GM12878 (cell line): ENCODE results near the gene UNC13A. TPM values are rescaled to one million over a fixed set of nuclear protein-coding genes. Genes with fewer than 3 reads are reported as not detected.

Source experiments
- ATAC-seq: fragments of 200-7000 bp; cut with Tn5 transposase; 3 replicates; pipeline ENCODE4 v1.9.1; 2020; ENCODE audit warnings: mild to moderate bottlenecking, moderate library complexity
- BruUV-seq: library from RNA; stranded (reverse); fragments of 400-500 nt; replicated peaks from 2 replicates; lab custom pipeline; 2021; lab: Mats Ljungman, UMichigan
- CTCF ChIA-PET: fragments of 300-600 bp; sonication (Branson Sonifier 250); formaldehyde crosslinking; extraction: SDS; loops from one replicate; lab custom pipeline; 2021; ENCODE audit warnings: inconsistent platforms; lab: Yijun Ruan, JAX
- POLR2A ChIA-PET: fragments of 350-600 bp; formaldehyde crosslinking; extraction: SDS; loops from one replicate; lab custom pipeline; 2021; ENCODE audit warnings: inconsistent platforms; lab: Charles Lee
- RAD21 ChIA-PET: fragments of 300-600 bp; sonication (Branson Sonifier 250); formaldehyde crosslinking; loops from one replicate; lab custom pipeline; 2023; ENCODE audit warnings: antibody characterized with exemption; ENCODE audit not compliant: unreplicated experiment; lab: Charles Lee
- SMC1A ChIA-PET: fragments of 300-600 bp; sonication (Branson Sonifier 250); formaldehyde crosslinking; loops from one replicate; lab custom pipeline; 2023; ENCODE audit not compliant: unreplicated experiment, uncharacterized antibody; lab: Charles Lee
- DNase-seq: peaks from one replicate; pipeline ENCODE4 v3.0.0-alpha.2; 2011; ENCODE audit warnings: low read depth, low spot score
- FAIRE-seq: peaks from 3 replicates; lab custom pipeline; 2011; peaks lifted over from hg19 to GRCh38; lab: Jason Lieb, UNC
- H2AFZ ChIP-seq: 2 replicates; pipeline ENCODE4 v1.6.0; 2011; ENCODE audit warnings: low read depth, low read length, control low read depth; ENCODE audit not compliant: control insufficient read depth
- H3K27ac ChIP-seq: 2 replicates; pipeline ENCODE4 v1.5.1; 2011; ENCODE audit warnings: control low read depth; ENCODE audit not compliant: control insufficient read depth, insufficient read depth
- H3K27me3 ChIP-seq, 2 experiments: replicated peaks in 1 of 2; 2 replicates each; pipeline versions ENCODE4 v1.6.0 to v1.6.1; 2011; ENCODE audit warnings: low read length in 1 of 2; ENCODE audit not compliant: control insufficient read depth in 2 of 2, insufficient read depth in 2 of 2
- H3K36me3 ChIP-seq, 2 experiments: 2 replicates each; pipeline ENCODE4 v1.5.1; 2011; ENCODE audit warnings: low read length in 1 of 2; ENCODE audit not compliant: control insufficient read depth in 2 of 2, insufficient read depth in 2 of 2
- H3K4me1 ChIP-seq: 2 replicates; pipeline ENCODE4 v1.6.1; 2011; ENCODE audit warnings: mild to moderate bottlenecking, low read length, moderate library complexity, mixed read lengths; ENCODE audit not compliant: control insufficient read depth, insufficient read depth
- H3K4me2 ChIP-seq: 2 replicates; pipeline ENCODE4 v1.6.0; 2011; ENCODE audit warnings: control low read depth; ENCODE audit not compliant: control insufficient read depth, insufficient read depth
- H3K4me3 ChIP-seq: fragments of 200-600 bp; sonication (generic); 2 replicates; pipeline ENCODE4 v1.5.1; 2016
- H3K79me2 ChIP-seq: 2 replicates; pipeline ENCODE4 v1.6.0; 2011; ENCODE audit warnings: low read length; ENCODE audit not compliant: control insufficient read depth, insufficient read depth
- H3K9ac ChIP-seq: 2 replicates; pipeline ENCODE4 v1.8.0; 2011; ENCODE audit warnings: low read length, control low read depth, mixed read lengths; ENCODE audit not compliant: control insufficient read depth, insufficient read depth
- H3K9me3 ChIP-seq: replicated peaks from 3 replicates; pipeline ENCODE4 v1.5.1; 2011; ENCODE audit warnings: mild to moderate bottlenecking, low read length; ENCODE audit not compliant: control insufficient read depth, insufficient read depth
- H4K20me1 ChIP-seq: 2 replicates; pipeline ENCODE4 v1.6.0; 2011; ENCODE audit not compliant: control insufficient read depth, insufficient read depth
- BHLHE40 ChIP-seq, 2 experiments: fragments of 450-650 bp in 1 of 2; IDR thresholded peaks; 2 replicates each; pipeline ENCODE4 v1.6.1; 2011 to 2017; ENCODE audit warnings: low read depth in 2 of 2, borderline replicate concordance in 1 of 2, improper control_type of control experiment in 1 of 2, low read length in 1 of 2, mild to moderate bottlenecking in 1 of 2
- CBFB ChIP-seq: IDR thresholded peaks from 2 replicates; pipeline ENCODE4 v1.6.1; 2016; ENCODE audit warnings: antibody characterized with exemption, low read depth
- CHD1 ChIP-seq: IDR thresholded peaks from 2 replicates; pipeline ENCODE4 v1.6.1; 2012; ENCODE audit warnings: low read depth, low read length, improper control_type of control experiment
- DPF2 ChIP-seq: fragments of 450-650 bp; IDR thresholded peaks from 2 replicates; pipeline ENCODE4 v1.6.1; 2017; ENCODE audit warnings: mild to moderate bottlenecking
- EGR1 ChIP-seq, 2 experiments: IDR thresholded peaks; 1 replicate in 1 of 2; 2 replicates in 1 of 2; pipeline ENCODE4 v1.6.1; 2011 to 2012; ENCODE audit warnings: low read depth in 2 of 2, low read length in 2 of 2, borderline replicate concordance in 1 of 2, mild to moderate bottlenecking in 1 of 2, moderate library complexity in 1 of 2
- FOS ChIP-seq: IDR thresholded peaks from 3 replicates; pipeline ENCODE4 v1.6.1; 2011; ENCODE audit warnings: borderline replicate concordance; ENCODE audit not compliant: insufficient read length; ENCODE audit errors: extremely low read depth
- GATAD2B ChIP-seq: fragments of 450-650 bp; conservative IDR thresholded peaks from 2 replicates; pipeline ENCODE4 v1.6.1; 2017; ENCODE audit warnings: low read depth, mild to moderate bottlenecking, moderate library complexity
- IKZF1 ChIP-seq: fragments of 450-650 bp; conservative IDR thresholded peaks from 2 replicates; pipeline ENCODE4 v1.6.1; 2017; ENCODE audit warnings: antibody characterized with exemption, mild to moderate bottlenecking
- MEF2A ChIP-seq: IDR thresholded peaks from 2 replicates; pipeline ENCODE4 v1.6.1; 2011; ENCODE audit warnings: low read depth, mild to moderate bottlenecking, low read length, moderate library complexity; ENCODE audit not compliant: insufficient read depth
- MTA2 ChIP-seq: fragments of 450-650 bp; IDR thresholded peaks from 2 replicates; pipeline ENCODE4 v1.6.1; 2016; ENCODE audit warnings: low read depth, mild to moderate bottlenecking, moderate library complexity
- POLR2A ChIP-seq: IDR thresholded peaks from 2 replicates; pipeline ENCODE4 v1.6.1; 2011; ENCODE audit warnings: low read depth, mild to moderate bottlenecking, low read length
- POLR2AphosphoS2 ChIP-seq: IDR thresholded peaks from 2 replicates; pipeline ENCODE4 v1.6.1; 2011; ENCODE audit warnings: low read depth, mild to moderate bottlenecking, low read length, improper control_type of control experiment, moderate library complexity
- RB1 ChIP-seq: fragments of 450-650 bp; formaldehyde crosslinking; IDR thresholded peaks from 2 replicates; pipeline ENCODE4 v1.6.1; 2017; ENCODE audit warnings: mild to moderate bottlenecking, borderline replicate concordance
- ZSCAN29 ChIP-seq: fragments of 450-650 bp; IDR thresholded peaks from 2 replicates; pipeline ENCODE4 v1.6.1; 2017; ENCODE audit warnings: mild to moderate bottlenecking, moderate library complexity
- WGBS: methylation state at CpG from one replicate; pipeline ENCODE4 v1.1.6; 2016; ENCODE audit warnings: low lambda C conversion rate; ENCODE audit not compliant: insufficient replicate concordance, insufficient coverage; ENCODE audit errors: missing lambda C conversion rate; 5-methylcytosine and 5-hydroxymethylcytosine counted together
- in situ Hi-C: fragments of 300-500 bp; cut with MboI; formaldehyde crosslinking; loops from 9 replicates; pipeline ENCODE4 v1.14.3; 2018; ENCODE audit warnings: mixed read lengths
- intact Hi-C: fragments of 100-400 bp; cut with micrococcal nuclease; formaldehyde crosslinking; loops from one replicate; pipeline ENCODE4 v1.14.2; 2022; ENCODE audit not compliant: unreplicated experiment
- polyA plus RNA-seq, 11 experiments: library from polyadenylated mRNA; depleted of rRNA in 4 of 11; unstranded in 6 of 11; stranded (reverse) in 5 of 11; fragments of >200 nt; fragmentation: Nextera tagmentation in 4 of 11; fragmentation: Illumina TruSeq in 1 of 11; extraction: Ambion mirVana in 4 of 11; extraction: Trizol in 1 of 11; gene quantifications; 1 replicate in 1 of 11; 2 replicates in 10 of 11; pipeline versions ENCODE4 v1.2.1 to v1.2.3, GENCODE V29; 2011 to 2016; ENCODE audit warnings: inconsistent platforms in 2 of 11, missing spikeins in 2 of 11, low read depth in 1 of 11
- total RNA-seq, 4 experiments: library from RNA; depleted of rRNA in 3 of 4; stranded (reverse); fragments of >200 nt in 3 of 4; fragmentation: Illumina TruSeq in 1 of 4; extraction: Trizol in 1 of 4; gene quantifications; 2 replicates each; pipeline versions ENCODE4 v1.2.1 to v1.2.3, GENCODE V29; 2013 to 2021
- TF ChIP-seq, protein P1 (sequence below): IDR thresholded peaks from 2 replicates; pipeline ENCODE4 v1.6.1; 2011; ENCODE audit warnings: low read depth, mild to moderate bottlenecking, low read length, moderate library complexity, borderline replicate concordance; ENCODE audit errors: extremely low read depth
- TF ChIP-seq, protein P2 (sequence below): IDR thresholded peaks from 2 replicates; pipeline ENCODE4 v1.6.1; 2011; ENCODE audit warnings: borderline replicate concordance, low read depth, mild to moderate bottlenecking, moderate library complexity, low read length; ENCODE audit not compliant: insufficient read depth, poor library complexity, severe bottlenecking
- TF ChIP-seq, protein P3 (sequence below): IDR thresholded peaks from 2 replicates; pipeline ENCODE4 v1.6.1; 2012; ENCODE audit warnings: low read length, inconsistent platforms
- TF ChIP-seq, protein P4 (sequence below): fragments of 450-650 bp; IDR thresholded peaks from 2 replicates; pipeline ENCODE4 v1.6.1; 2017; ENCODE audit warnings: borderline replicate concordance

The UNC13A gene
- total and polyA plus RNA-seq, 10 of the 15 experiments (the other 5 are each of a cell fraction or from before 2014, with no cell fraction given) = under 0.01 to 0.23 (median 0.13) TPM; not detected in 1

DNA sequence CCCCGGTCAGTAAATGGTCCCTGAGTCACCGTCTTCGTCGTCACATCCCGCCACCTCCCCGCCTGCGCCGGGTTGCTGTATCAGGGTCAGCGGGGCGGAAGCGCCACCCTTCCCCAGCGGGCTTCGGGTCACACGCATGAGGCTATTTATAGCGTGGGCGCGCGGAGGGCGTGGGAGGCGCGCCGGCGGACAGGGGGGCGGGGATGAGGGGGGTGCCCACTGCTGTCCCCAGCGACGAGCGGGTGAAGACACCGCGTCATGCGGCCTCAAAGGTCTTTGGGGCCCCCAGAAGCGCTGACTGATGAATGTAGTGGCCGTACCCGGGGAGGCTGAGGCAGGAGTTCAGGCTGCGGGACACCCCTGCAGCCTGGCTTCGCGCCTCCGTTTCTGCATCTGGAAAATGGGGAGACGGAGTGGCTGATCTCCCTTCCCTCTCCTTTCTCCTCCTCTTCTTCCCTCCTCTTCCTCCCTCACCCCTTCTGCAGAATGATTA is 7.9 kb downstream of the UNC13A start (continued):
- TF ChIP-seq, protein P1, sequence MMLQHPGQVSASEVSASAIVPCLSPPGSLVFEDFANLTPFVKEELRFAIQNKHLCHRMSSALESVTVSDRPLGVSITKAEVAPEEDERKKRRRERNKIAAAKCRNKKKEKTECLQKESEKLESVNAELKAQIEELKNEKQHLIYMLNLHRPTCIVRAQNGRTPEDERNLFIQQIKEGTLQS = no peak
- TF ChIP-seq RB1 (no peak), MTA2 (peak; percentile 46; the same call in 1 of the 2 replicates), MEF2A (peak; percentile 90), IKZF1 (0 out of 2 replicates have a peak, but pooled peaks have one; percentile 37), ZSCAN29 (no peak), POLR2A (peak; percentile 49)
- TF ChIP-seq, protein P2, sequence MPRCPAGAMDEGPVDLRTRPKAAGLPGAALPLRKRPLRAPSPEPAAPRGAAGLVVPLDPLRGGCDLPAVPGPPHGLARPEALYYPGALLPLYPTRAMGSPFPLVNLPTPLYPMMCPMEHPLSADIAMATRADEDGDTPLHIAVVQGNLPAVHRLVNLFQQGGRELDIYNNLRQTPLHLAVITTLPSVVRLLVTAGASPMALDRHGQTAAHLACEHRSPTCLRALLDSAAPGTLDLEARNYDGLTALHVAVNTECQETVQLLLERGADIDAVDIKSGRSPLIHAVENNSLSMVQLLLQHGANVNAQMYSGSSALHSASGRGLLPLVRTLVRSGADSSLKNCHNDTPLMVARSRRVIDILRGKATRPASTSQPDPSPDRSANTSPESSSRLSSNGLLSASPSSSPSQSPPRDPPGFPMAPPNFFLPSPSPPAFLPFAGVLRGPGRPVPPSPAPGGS = peak; percentile 25

DNA sequence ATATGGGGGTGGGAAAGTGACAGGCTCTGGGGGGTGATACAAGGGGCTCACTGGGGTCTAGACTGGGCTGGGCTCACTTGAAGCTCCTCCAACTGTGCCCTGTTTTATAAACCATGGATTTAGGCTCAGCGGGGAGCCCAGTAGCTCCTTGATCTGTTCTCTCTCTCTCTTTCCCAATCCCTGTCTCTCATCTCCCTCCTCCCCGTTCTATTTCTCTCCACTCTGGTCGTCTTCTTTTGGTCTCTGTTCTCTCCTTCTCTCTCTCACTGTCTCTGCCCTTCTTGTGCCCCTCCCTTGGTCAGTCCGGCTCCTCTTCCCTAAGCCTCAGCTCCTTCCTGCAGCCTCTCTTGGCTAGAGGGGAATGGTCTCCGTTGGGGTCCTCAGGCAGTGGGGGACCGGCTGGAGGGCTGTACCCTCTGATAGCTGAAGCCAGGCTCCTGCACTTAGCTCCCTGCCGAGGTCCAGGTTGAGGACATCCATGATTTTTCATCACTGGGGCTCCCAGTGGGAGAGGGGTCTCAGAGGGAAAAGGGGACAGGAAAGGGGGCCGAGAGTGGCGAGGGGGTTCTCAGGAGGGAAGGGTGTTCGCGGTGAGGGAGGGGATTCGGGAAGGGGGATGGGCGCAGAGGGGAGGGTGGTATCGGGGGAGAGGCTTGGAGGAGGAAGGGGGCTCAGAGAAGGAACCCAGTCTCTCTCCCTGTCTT is 8.5 kb downstream of the UNC13A start:
- no peaks in the 10 kb centered on the region for H3K36me3 ChIP-seq
- SMC1A ChIA-PET = no interaction called here
- WGBS = 26% methylated on average over 9 of the region's 14 CpGs
- peaks cover 0 to 5% of the 10 kb centered on the region in 2 experiments; a peak in 2 of 4 replicates for H3K27me3 ChIP-seq
- H3K27ac ChIP-seq = no peak overlapping the region
- POLR2A ChIA-PET = no interaction called here
- H3K4me1 ChIP-seq = peaks cover 5% of the 10 kb centered on the region; the same call in 1 of the 2 replicates
- BruUV-seq = no TSS peak
- peak overlapping the region; percentile 7; the same call in 1 of the 2 replicates for H2AFZ ChIP-seq
- no peaks in the 10 kb centered on the region for H3K79me2 ChIP-seq
- DNase-seq (no peak), ATAC-seq (no peak), FAIRE-seq (peak; percentile 61)
- peak overlapping the region; percentile 27; the same call in 1 of the 2 replicates for H3K9ac ChIP-seq
- peak overlapping the region; percentile 17 for H3K4me2 ChIP-seq
- no peak overlapping the region; the same call in 1 of the 2 replicates for H3K4me3 ChIP-seq
- H4K20me1 ChIP-seq = no peaks in the 10 kb centered on the region
- CTCF ChIA-PET = interaction anchor here (1.0 to 1.6 kb wide), 2 partner anchors 39 to 180 kb away, joined by 3 to 6 read pairs; partner anchors contain the start of genes MAP1S and RPL18A
- intact Hi-C loops = no loop called here
- in situ Hi-C loops = no loop called here
- RAD21 ChIA-PET = no interaction called here
- no peaks in the 10 kb centered on the region for H3K9me3 ChIP-seq
- TF ChIP-seq GATAD2B = no peak
- no peak for TF ChIP-seq DPF2
- TF ChIP-seq BHLHE40 (IDR thresholded peaks at IDR 0.05; ENCODE audit: borderline replicate concordance in 1 of 2, low read depth in 2 of 2, low read length in 1 of 2) = no peak
- no peak for TF ChIP-seq POLR2AphosphoS2
- no peak for TF ChIP-seq EGR1 (IDR thresholded peaks at IDR 0.05; ENCODE audit: borderline replicate concordance in 1 of 2, low read depth in 2 of 2, low read length in 2 of 2)
- TF ChIP-seq, protein P3, sequence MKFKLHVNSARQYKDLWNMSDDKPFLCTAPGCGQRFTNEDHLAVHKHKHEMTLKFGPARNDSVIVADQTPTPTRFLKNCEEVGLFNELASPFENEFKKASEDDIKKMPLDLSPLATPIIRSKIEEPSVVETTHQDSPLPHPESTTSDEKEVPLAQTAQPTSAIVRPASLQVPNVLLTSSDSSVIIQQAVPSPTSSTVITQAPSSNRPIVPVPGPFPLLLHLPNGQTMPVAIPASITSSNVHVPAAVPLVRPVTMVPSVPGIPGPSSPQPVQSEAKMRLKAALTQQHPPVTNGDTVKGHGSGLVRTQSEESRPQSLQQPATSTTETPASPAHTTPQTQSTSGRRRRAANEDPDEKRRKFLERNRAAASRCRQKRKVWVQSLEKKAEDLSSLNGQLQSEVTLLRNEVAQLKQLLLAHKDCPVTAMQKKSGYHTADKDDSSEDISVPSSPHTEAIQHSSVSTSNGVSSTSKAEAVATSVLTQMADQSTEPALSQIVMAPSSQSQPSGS = no peak
- TF ChIP-seq, protein P4, sequence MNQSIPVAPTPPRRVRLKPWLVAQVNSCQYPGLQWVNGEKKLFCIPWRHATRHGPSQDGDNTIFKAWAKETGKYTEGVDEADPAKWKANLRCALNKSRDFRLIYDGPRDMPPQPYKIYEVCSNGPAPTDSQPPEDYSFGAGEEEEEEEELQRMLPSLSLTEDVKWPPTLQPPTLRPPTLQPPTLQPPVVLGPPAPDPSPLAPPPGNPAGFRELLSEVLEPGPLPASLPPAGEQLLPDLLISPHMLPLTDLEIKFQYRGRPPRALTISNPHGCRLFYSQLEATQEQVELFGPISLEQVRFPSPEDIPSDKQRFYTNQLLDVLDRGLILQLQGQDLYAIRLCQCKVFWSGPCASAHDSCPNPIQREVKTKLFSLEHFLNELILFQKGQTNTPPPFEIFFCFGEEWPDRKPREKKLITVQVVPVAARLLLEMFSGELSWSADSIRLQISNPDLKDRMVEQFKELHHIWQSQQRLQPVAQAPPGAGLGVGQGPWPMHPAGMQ = no peak
- no peak for TF ChIP-seq CHD1
- no peak for TF ChIP-seq CBFB
- no peak for TF ChIP-seq FOS
